GM12873 (cell line): ENCODE measurements around the gene JHY.

Source experiments
- CTCF ChIP-seq: IDR thresholded peaks from 2 replicates; pipeline ENCODE4 v1.5.1; 2012; ENCODE audit warnings: low read depth, mild to moderate bottlenecking, moderate library complexity, low read length, control low read depth; ENCODE audit not compliant: insufficient read depth; ENCODE audit errors: missing control alignments

The JHY gene

GRCh38 chr11:122998727-122999366, 116.3 kb downstream of the JHY start:
- TF ChIP-seq CTCF: no peak

- TF ChIP-seq CTCF: no peak
Measured at GRCh38 chr11:123000721-123001120, 118.2 kb downstream of the JHY start.

- TF ChIP-seq CTCF: no peak
Measured at GRCh38 chr11:123006860-123007542, 124.4 kb downstream of the JHY start.
